COLO668 (cell line): Measurements from ENCODE around the gene MED13L.

Source experiments
- DNase-seq: peaks from one replicate; lab custom pipeline; 2025; ENCODE audit not compliant: unreplicated experiment; lab: John Stamatoyannopoulos, UW

MED13L gene

DNA sequence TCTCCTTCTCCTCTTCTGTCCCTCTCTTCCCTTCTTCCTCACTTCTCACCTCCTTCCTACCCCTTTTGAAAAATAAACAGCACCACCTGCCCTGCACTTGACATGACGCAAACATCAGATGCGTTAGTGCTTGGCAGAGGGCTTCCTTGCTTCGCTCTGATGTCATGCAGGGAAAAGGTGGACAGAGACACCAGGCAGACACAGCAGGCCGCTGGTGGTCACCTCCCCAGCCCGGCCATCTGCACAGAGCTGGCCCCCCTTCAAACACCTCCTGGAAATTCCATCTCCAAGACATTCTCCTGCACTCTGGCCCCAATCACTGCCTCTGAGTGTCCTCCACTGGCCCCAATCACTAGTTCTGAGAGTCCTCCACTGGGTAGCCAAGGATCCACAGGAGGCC, 353.6 kb downstream of the MED13L start:
- DNase-seq, result no peak

GRCh38 chr12:115922952-115923564, 354.4 kb downstream of the MED13L start:
- DNase-seq, result no peak

GRCh38 chr12:115920395-115921183, 356.9 kb downstream of the MED13L start:
- DNase-seq, result no peak

DNA sequence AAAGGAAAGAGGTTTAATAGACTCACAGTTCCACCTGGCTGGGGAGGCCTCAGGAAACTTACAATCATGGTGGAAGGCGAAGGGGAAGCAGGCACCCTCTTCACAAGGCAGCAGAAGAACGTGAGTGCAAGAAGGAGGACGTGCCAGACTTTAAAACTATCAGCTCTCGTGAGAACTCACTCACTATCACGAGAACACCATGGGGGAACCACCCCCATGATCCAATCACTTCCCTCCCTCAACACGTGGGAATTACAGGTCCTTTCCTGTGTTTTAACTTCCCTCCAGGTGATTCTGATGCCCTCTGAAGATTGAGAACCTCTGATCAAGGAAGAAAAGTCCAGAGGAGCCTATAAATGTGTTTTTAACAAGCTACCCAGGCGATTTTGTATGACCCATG, 358.7 kb downstream of the MED13L start:
- DNase-seq, result no peak

DNA sequence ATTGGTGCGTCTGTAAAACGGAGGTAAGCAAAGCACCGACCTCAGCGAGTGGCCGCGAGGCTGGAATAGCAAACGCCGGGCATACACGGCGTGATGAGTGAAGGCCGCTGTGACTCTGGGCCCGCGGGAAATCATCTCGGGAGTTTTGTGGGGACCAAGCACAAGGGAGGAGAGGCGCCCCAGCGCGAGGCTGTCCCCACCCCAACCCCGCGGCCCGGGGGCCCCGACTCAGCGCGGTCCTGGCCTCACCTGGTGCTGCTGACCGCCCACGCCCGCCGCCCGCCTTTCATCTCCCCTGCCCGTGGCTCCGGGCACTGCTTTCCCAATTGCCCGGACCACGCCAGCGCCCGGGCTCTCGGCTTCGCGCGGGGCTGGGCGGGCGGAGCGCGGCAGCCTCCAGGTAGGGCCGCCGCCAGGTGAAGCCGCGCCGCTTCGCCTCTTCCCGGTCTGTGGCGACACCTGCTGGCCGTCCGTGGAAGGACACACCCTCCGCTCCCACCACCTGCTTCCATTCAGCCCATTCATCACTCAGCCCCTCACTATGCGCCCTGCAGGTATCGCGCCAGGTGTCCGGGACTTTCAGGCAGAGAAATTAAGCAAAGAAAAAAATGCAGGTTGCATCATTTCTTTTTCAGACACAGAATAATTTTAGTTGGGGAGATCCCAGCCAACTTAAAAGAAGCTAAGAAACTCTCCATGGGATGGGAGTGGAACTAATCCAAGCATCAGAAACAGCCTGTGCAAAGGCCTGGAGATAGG, 360.4 kb downstream of the MED13L start:
- peak; percentile 87 for DNase-seq

- DNase-seq, result no peak
These were observed 363.4 kb downstream of the MED13L start for GRCh38 chr12:115914122-115914521.

- no peak for DNase-seq
These were observed 365.1 kb downstream of the MED13L start for GRCh38 chr12:115912440-115912839.

- DNase-seq, result no peak
These were observed 366.1 kb downstream of the MED13L start for GRCh38 chr12:115911360-115911759.

- no peak for DNase-seq
These were observed 367.4 kb downstream of the MED13L start for GRCh38 chr12:115910057-115910456.
